ENCODE measurements around the gene GRIP1. TPM values are rescaled to one million over a fixed set of nuclear protein-coding genes. Genes with fewer than 3 reads are reported as not detected.

The GRIP1 gene
- total and polyA plus RNA-seq, 2 experiments from 2014 or later = 5.1 to 13.7 TPM

DNA sequence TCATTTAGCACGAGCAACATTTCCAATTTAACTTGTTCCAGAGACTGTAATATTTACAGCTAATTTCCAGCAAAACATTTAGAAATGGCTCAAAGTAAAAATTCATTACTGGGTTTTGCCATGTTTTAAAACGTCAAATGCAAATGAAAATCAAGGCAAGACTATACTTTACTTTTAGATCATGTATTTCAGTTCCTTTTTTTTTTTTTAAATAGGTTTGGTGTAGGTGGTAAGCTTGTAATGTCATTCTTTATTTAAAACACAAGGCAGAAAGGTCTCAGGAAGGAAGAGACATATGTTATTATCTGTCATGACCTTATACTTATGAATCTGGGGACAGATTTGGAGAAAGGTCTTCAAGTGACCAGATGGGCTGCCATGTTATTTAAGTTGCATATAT lies 54.1 kb downstream of the GRIP1 start (continued):
- TF ChIP-seq ZNF462 (CRISPR knock-in tag; IDR thresholded peaks at IDR 0.05) (no peak), ETS1 (IDR thresholded peaks at IDR 0.05) (no peak), NANOG (IDR thresholded peaks at IDR 0.05; ENCODE audit: borderline replicate concordance) (no peak)

- H3K4me2 ChIP-seq = no peak overlapping the region
- Mint-ChIP-seq H3K4me3 (no peak overlapping the region), H3K27me3 (ENCODE audit: insufficient read depth, low read depth, poor library complexity) (no peaks in the 10 kb centered on the region), H3K27ac (no peak overlapping the region), H3K4me1 (peaks cover 16% of the 10 kb centered on the region), H3K9me3 (no peaks in the 10 kb centered on the region), H3K36me3 (ENCODE audit: low read depth) (no peaks in the 10 kb centered on the region)
- no peak overlapping the region for H3K4me3 ChIP-seq
- ATAC-seq = no peak
- H3K9me2 ChIP-seq (ENCODE audit: insufficient read depth) = no peaks in the 10 kb centered on the region
- no peaks in the 10 kb centered on the region for H4K20me1 ChIP-seq (replicated peaks; ENCODE audit: insufficient read depth)
- H3F3A ChIP-seq (replicated peaks; ENCODE audit: low read depth) = no peaks in the 10 kb centered on the region
- no peaks in the 10 kb centered on the region for H3K27me3 ChIP-seq (ENCODE audit: insufficient read depth)
- H3K4me1 ChIP-seq (ENCODE audit: insufficient read depth) = 0 out of 2 replicates have a peak, but pooled peaks cover 3% of the 10 kb centered on the region
- H3K79me2 ChIP-seq (replicated peaks; ENCODE audit: insufficient read depth) = no peaks in the 10 kb centered on the region
- H3K36me3 ChIP-seq (ENCODE audit: insufficient read depth) = no peaks in the 10 kb centered on the region
- H2AFZ ChIP-seq = no peak overlapping the region
- H3K27ac ChIP-seq (ENCODE audit: low read depth) = no peak overlapping the region
- TF ChIP-seq STAT1 (IDR thresholded peaks at IDR 0.05; ENCODE audit: unreplicated experiment) = no peak
- no peak for DNase-seq (ENCODE audit: low spot score)
Measured at GRCh38 chr12:66623455-66623854, 55.4 kb downstream of the GRIP1 start.
